Anterior cingulate cortex (tissue), 58 donors: ENCODE results near the gene RAP1A.
"Not testable (repeated sequence)": the region's sequence is repeated elsewhere in the genome, so short reads cannot be mapped to it uniquely, and the experiment has no call there.

Experiments used
- DNase-seq, 58 donors: peaks; one replicate each; lab custom pipeline; 2025; lab: John Stamatoyannopoulos, UW

RAP1A gene

GRCh38 chr1:111596499-111596898 lies 23.1 kb upstream of the RAP1A start:
- DNase-seq, result no peak

- DNase-seq, result no peak
These were observed 22.2 kb upstream of the RAP1A start for GRCh38 chr1:111597426-111597825.

GRCh38 chr1:111598544-111598943 lies 21.0 kb upstream of the RAP1A start:
- DNase-seq, result no peak

DNA sequence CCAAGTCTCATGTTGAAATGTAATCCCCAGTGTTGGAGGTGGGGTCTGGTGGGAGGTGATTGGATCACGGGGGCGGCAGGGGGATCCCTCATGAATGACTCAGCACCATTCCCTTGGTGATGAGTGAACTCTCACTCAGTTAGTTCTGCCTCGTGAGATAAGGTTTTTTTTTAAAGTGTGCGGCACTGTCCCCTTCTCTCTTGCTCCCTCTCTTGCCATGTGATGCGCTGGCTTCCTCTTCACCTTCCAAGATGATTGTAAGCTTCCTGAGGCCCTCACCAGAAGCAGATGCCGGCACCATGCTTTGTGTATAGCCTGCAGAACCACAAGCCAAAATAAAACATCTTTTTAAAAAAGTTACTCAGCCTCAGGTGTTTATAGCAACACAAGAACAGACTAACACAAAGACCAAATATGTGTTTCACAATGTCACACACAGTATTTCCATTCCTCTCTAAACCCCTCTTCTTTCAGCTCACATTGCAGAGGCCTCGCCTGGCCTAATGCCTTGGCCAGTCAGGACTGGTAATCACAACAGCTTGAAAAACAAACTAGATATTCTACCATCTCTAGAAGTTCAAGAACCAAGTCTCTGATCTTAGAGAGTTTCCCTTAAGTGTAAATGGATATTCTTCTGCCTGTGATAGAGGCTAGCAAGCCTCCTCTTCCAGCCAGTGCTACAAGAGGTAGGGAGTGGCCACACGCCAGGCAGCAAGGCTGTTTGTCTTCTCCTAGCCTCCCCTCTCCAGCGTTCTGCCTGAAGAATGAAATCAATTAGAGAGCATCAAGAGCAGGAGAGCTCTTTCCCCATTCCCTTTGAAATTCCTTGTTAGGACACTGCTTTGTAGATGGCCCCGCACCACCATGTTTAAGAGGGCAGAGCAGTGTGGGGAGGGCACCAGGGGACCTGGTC lies 19.6 kb upstream of the RAP1A start:
- DNase-seq, result no peak

DNA sequence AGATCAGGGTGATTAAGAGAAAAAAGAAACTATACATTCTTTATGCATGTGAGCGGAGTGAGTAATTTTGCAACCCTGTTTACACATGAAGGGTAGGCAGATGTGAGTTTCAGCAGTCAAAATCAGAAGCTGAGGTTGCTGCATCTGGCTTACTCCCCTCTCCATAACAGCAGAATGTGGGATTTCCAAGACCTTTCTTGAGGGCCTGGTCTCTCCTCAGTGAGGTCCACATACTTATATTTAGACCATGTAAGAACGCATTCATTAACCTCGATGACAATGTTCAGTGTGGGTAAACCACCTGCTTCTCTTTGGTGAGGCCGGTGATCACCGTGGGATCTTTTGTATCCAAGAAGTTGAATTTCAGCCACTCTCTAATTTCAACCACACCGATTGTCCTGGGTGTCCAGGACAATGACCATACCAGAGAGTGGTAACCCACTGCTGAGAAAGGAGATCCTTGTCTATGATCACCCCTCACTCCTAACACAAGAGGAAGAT lies 18.7 kb upstream of the RAP1A start:
- DNase-seq, result no peak

- DNase-seq, result no peak
These were observed 17.3 kb upstream of the RAP1A start for GRCh38 chr1:111602302-111602701.

DNA sequence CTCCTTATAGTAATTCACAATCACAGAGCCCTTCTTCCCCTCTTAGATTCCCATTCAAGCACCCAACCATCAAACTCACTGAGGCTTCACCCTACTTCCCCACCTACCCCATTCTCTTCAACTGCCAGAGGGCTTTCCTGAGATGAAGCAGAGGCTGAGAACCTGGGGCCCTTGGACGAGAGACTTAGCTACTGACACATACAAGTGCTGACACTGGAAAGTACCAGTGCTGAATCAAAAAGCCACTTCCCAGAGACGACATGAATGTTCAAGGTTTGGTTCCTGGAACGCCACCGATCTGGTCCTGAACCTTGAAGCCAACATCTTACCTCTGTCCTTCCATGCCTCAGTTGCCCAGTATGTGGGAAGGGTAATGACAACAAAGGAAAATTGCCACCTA lies 16.6 kb upstream of the RAP1A start:
- DNase-seq, result no peak

- DNase-seq, result peak in 1 of 58 donors; percentile 17
These were observed 15.6 kb upstream of the RAP1A start for GRCh38 chr1:111603979-111604378.

GRCh38 chr1:111604931-111605330 lies 14.7 kb upstream of the RAP1A start:
- DNase-seq, result no peak

GRCh38 chr1:111605576-111605975 lies 14.0 kb upstream of the RAP1A start:
- peak in 2 of 58 donors; percentile 6 to 7 for DNase-seq

GRCh38 chr1:111606457-111607215 lies 13.0 kb upstream of the RAP1A start:
- peak in 2 of 58 donors; percentile 44 to 69 for DNase-seq

DNA sequence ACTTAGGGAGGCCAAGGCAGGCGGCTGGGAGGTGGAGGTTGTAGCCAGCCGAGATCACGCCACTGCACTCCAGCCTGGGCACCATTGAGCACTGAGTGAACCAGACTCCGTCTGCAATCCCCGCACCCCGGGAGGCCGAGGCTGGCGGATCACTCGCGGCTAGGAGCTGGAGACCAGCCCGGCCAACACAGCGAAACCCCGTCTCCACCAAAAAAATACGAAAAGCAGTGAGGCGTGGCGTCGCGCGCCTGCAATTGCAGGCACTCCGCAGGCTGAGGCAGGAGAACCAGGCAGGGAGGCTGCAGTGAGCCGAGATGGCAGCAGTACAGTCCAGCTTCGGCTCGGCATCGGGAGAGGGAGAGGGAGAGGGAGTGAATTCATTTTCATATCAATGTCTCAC lies 11.1 kb upstream of the RAP1A start:
- not testable (repeated sequence) for DNase-seq

DNA sequence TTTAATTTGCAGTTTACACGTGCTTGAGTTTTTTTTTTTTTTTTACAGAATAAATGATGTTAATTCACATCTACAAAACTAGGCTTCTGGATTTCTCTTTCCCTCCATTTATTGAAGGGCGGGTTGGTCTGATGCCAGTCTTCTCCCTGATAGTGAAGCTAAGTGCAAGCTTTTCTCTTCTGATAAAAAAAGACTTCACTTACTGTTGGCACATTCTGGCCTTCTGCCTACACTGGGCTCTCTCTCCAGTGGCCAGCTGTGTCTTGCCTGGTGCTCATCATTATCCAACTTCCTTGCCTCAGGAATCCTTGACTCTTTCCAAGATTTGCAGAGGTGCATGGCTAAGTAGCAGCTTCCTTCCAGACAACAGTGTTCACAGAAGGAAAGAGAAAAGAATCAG lies 7.6 kb upstream of the RAP1A start:
- DNase-seq, result no peak

GRCh38 chr1:111615870-111616715 lies 3.5 kb upstream of the RAP1A start:
- no peak for DNase-seq

DNA sequence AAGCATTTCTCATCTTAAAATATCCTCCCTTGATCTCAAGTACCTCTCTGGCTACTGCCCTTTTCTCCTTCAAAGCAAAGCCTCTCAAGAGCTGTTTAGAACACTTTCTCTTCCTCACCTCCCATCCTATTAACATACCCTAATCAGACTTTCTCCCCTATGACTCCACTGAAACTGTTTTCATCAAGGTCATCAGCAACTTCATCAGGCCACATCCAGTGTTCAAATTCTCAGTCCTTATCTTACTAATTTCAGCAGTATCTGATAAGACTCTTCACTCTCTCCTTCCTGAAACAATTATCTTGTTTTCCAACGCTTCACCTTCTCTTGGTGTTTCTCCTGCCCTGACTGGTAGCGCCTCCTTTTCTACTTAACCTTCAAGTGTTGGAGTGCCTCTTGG lies 1.5 kb upstream of the RAP1A start:
- no peak for DNase-seq

DNA sequence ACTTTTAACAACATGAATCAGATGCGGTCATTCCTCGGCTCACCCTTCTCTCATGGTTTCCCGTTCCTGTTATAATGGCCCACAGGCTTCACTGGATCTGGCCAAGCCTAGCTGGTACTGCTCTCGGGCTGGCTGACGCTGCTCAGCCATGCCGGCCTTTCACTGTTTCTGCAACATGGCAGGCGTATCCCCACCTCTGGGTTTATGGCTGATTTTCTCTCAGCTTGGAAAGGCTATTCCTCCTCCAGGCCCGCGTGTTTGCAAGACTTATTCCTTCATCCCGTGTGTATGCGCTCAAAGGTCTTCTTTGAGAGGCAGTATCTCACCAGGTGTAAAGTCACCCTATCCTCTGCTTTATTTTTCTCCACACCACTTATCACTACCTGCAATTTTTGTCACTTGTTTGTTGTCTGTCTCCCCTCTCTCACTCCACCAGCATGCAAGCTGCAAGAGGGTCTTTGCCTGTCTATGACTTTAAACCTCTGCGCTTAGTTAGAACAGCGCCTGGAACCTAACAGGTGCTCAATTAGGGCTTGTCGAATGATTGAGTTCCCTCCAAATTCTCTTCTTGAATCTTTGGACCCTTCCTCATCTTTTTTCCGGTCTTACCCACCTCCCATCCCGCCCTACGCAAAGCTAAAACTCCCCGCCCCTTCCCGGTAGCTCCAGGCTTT lies 491 bp upstream of the RAP1A start:
- DNase-seq, result peak in 2 of 58 donors; percentile 30 to 34

DNA sequence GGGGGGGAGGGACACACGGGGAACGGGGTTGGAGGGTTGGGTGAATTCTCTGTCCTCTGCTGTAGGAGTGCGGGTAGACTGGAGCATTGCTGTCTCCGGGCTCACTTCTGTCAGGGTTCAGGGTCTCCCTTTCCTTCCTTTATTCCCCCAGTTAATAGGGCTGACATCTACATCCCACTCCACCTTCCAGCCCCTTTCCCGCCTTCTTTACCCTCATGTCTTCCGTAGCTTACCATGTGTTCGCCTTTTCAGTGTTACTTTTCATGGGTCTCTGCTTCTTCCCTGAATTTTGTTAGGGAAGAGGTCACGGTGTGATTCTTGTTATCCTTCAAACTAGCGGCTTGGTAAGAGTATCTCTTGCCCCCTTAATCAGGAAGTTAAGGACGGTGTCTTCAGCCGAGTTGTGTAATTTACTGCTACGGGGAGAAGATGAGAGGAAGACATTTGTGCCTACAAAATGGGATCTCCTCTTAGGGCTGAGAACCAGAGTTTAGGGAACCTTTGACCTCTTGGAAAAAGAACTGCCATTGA lies 917 bp downstream of the RAP1A start:
- DNase-seq, result no peak

DNA sequence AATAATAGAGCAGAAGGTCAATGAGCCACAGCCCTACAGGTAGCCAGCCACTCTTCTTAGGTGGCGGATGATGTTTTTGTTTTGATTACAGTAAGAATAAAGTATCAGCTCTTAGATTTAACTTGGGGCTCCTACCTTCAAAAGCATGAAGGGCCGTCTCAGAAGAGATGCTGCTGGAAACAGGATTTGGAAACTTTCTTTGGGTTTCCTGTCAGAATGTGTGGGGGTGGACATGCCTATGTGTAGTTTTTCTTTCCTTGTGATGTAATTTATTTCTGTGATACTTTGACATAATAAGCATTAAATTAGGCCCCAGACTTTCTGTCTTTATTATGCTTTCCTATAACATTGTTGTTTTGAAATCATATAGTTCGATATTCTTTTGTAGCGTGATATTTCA lies 1.5 kb downstream of the RAP1A start:
- DNase-seq, result no peak

- DNase-seq, result no peak
These were observed 2.6 kb downstream of the RAP1A start for GRCh38 chr1:111622166-111622565.

GRCh38 chr1:111624382-111624781 lies 4.8 kb downstream of the RAP1A start:
- DNase-seq, result no peak
